ENCODE data around the gene EFHD1. TPM values are rescaled to one million over a fixed set of nuclear protein-coding genes. Genes with fewer than 3 reads are reported as not detected.
A peak's percentile ranks its signal among the peaks of the same experiment; 100 is the strongest.

Gene EFHD1
- total RNA-seq, 1 donor: 3.6 TPM

GRCh38 chr2:232668805-232669444, 35.5 kb downstream of the EFHD1 start:
- Histone ChIP-seq H3K9me3 (ENCODE audit: low read depth, low read length) (no peaks in the 10 kb centered on the region), H4K20me1 (ENCODE audit: insufficient read depth, low read length) (no peaks in the 10 kb centered on the region), H3K36me3 (ENCODE audit: insufficient read depth, low read length) (no peaks in the 10 kb centered on the region), H2AFZ (ENCODE audit: low read length) (peak overlapping the region; percentile 89), H3K79me2 (ENCODE audit: insufficient read depth, low read length) (no peaks in the 10 kb centered on the region), H3K4me1 (ENCODE audit: insufficient read depth, low read length) (peaks cover 2% of the 10 kb centered on the region), H3K4me2 (ENCODE audit: insufficient read depth, low read length) (peak overlapping the region; percentile 45), H3K27me3 (ENCODE audit: insufficient read depth, low read length) (peaks cover 3% of the 10 kb centered on the region), H3K27ac (ENCODE audit: low read depth, low read length) (no peak overlapping the region), H3K4me3 (ENCODE audit: insufficient read depth, low read length) (no peak overlapping the region)
- TF ChIP-seq CTCF (IDR thresholded peaks at IDR 0.05; ENCODE audit: extremely low read depth, low read depth, low read length): peak; percentile 68
- no peak for DNase-seq (ENCODE audit: insufficient read length, low spot score, missing footprints)

- no peaks in the 10 kb centered on the region for H4K20me1 ChIP-seq (ENCODE audit: insufficient read depth, low read length)
- DNase-seq (ENCODE audit: insufficient read length, low spot score, missing footprints): no peak
Observed at GRCh38 chr2:232672588-232672987, 39.2 kb downstream of the EFHD1 start.

GRCh38 chr2:232674491-232674890, 41.1 kb downstream of the EFHD1 start:
- Histone ChIP-seq H3K27ac (ENCODE audit: low read depth, low read length) (no peak overlapping the region), H3K27me3 (ENCODE audit: insufficient read depth, low read length) (peaks cover 3% of the 10 kb centered on the region), H4K20me1 (ENCODE audit: insufficient read depth, low read length) (no peaks in the 10 kb centered on the region), H3K4me3 (ENCODE audit: insufficient read depth, low read length) (no peak overlapping the region), H3K79me2 (ENCODE audit: insufficient read depth, low read length) (no peaks in the 10 kb centered on the region), H2AFZ (ENCODE audit: low read length) (no peak overlapping the region), H3K36me3 (ENCODE audit: insufficient read depth, low read length) (no peaks in the 10 kb centered on the region), H3K4me2 (ENCODE audit: insufficient read depth, low read length) (no peak overlapping the region), H3K9me3 (ENCODE audit: low read depth, low read length) (no peaks in the 10 kb centered on the region), H3K4me1 (ENCODE audit: insufficient read depth, low read length) (no peaks in the 10 kb centered on the region)
- DNase-seq (ENCODE audit: insufficient read length, low spot score, missing footprints): no peak
- no peak for TF ChIP-seq CTCF (IDR thresholded peaks at IDR 0.05; ENCODE audit: extremely low read depth, low read depth, low read length)

More at GRCh38 chr2:232672588-232672987, 39.2 kb downstream of the EFHD1 start:
- no peak overlapping the region for H3K27ac ChIP-seq (ENCODE audit: low read depth, low read length)
- no peak for TF ChIP-seq CTCF (IDR thresholded peaks at IDR 0.05; ENCODE audit: extremely low read depth, low read depth, low read length)
- no peak overlapping the region for H3K4me2 ChIP-seq (ENCODE audit: insufficient read depth, low read length)
- H3K27me3 ChIP-seq (ENCODE audit: insufficient read depth, low read length): peaks cover 3% of the 10 kb centered on the region
- no peaks in the 10 kb centered on the region for H3K79me2 ChIP-seq (ENCODE audit: insufficient read depth, low read length)
- H3K9me3 ChIP-seq (ENCODE audit: low read depth, low read length): no peaks in the 10 kb centered on the region
- peaks cover 2% of the 10 kb centered on the region for H3K4me1 ChIP-seq (ENCODE audit: insufficient read depth, low read length)
- H3K4me3 ChIP-seq (ENCODE audit: insufficient read depth, low read length): no peak overlapping the region
- H2AFZ ChIP-seq (ENCODE audit: low read length): no peak overlapping the region
- H3K36me3 ChIP-seq (ENCODE audit: insufficient read depth, low read length): no peaks in the 10 kb centered on the region

GRCh38 chr2:232675381-232675780, 42.0 kb downstream of the EFHD1 start:
- H3K4me2 ChIP-seq (ENCODE audit: insufficient read depth, low read length): no peak overlapping the region
- H3K4me1 ChIP-seq (ENCODE audit: insufficient read depth, low read length): no peaks in the 10 kb centered on the region
- peaks cover 3% of the 10 kb centered on the region for H3K27me3 ChIP-seq (ENCODE audit: insufficient read depth, low read length)
- DNase-seq (ENCODE audit: insufficient read length, low spot score, missing footprints): no peak
- no peak for TF ChIP-seq CTCF (IDR thresholded peaks at IDR 0.05; ENCODE audit: extremely low read depth, low read depth, low read length)
- H3K4me3 ChIP-seq (ENCODE audit: insufficient read depth, low read length): no peak overlapping the region
- H3K9me3 ChIP-seq (ENCODE audit: low read depth, low read length): no peaks in the 10 kb centered on the region
- H3K36me3 ChIP-seq (ENCODE audit: insufficient read depth, low read length): no peaks in the 10 kb centered on the region
- H3K79me2 ChIP-seq (ENCODE audit: insufficient read depth, low read length): no peaks in the 10 kb centered on the region
- no peak overlapping the region for H2AFZ ChIP-seq (ENCODE audit: low read length)
- H4K20me1 ChIP-seq (ENCODE audit: insufficient read depth, low read length): no peaks in the 10 kb centered on the region
- H3K27ac ChIP-seq (ENCODE audit: low read depth, low read length): no peak overlapping the region

Data from osteoblast (primary cell).